HG03060 (cell line): Measurements from ENCODE around the gene YTHDC2.

Source experiments
- ATAC-seq: cut with Tn5 transposase; IDR thresholded peaks from one replicate; pipeline ENCODE4 v1.9.1; 2021; ENCODE audit warnings: low read depth, moderate number of reproducible peaks; ENCODE audit not compliant: unreplicated experiment

YTHDC2 gene

GRCh38 chr5:113518884-113519283, 5.4 kb downstream of the YTHDC2 start:
- no peak for ATAC-seq

- ATAC-seq = no peak
Measured at GRCh38 chr5:113519412-113519811, 5.9 kb downstream of the YTHDC2 start.

DNA sequence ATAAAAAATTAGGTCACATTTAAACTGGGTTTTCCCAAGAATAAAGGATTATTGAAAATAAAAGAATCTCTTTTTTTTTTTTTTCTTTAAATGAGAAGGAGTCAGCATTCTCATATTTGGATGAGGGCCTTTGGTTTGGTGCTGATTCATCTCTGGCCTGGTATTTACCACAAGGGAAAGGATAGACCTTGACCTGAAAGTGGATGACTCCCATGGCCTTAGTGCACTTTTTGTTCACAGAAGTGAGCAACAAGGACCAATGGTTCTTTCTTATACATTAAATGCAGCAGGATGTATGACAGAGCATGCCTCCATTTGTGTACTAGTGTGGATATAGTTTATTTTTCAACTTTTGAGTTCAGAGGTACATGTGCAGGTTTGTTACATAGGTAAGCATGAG, 6.9 kb downstream of the YTHDC2 start:
- ATAC-seq = peak; percentile 76

DNA sequence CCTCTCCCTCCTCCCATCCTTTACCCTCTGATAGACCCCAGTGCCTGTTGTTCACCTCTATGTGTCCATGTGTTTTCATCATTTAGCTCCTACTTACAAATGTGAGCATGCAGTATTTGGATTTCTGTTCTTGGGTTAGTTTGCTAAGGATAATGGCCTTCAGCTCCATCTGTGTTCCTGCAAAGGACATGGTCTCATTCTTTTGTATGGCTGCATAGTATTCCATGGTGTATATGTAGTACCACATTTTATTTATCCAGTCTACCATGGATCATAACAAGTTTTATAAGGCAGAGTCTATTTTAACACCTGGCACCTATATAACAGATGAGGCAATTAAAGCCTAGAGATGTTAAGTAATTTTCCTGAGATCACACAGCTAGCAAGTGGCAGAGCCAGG, 7.4 kb downstream of the YTHDC2 start:
- ATAC-seq = no peak

GRCh38 chr5:113523168-113523567, 9.7 kb downstream of the YTHDC2 start:
- no peak for ATAC-seq

GRCh38 chr5:113524927-113525326, 11.4 kb downstream of the YTHDC2 start:
- peak; percentile 38 for ATAC-seq

- no peak for ATAC-seq
Measured at GRCh38 chr5:113526421-113526820, 12.9 kb downstream of the YTHDC2 start.

DNA sequence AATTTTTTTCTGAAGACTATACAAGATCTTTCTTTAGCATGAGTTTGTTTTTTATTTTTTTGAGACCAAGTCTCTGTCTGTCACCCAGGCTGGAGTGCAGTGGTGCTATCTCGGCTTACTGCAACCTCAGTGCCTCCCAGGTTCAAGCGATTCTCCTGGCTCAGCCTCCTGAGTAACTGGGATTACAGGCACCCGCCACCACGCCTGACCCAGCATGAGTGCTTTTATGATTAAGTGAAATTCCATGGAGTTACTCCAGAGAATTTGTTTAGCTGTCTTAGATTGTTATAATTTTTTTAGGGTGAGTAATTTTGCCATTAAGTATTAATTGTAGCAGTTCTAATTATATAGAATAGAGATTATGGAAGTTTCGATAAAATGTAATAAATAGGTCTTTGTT, 14.3 kb downstream of the YTHDC2 start:
- no peak for ATAC-seq

DNA sequence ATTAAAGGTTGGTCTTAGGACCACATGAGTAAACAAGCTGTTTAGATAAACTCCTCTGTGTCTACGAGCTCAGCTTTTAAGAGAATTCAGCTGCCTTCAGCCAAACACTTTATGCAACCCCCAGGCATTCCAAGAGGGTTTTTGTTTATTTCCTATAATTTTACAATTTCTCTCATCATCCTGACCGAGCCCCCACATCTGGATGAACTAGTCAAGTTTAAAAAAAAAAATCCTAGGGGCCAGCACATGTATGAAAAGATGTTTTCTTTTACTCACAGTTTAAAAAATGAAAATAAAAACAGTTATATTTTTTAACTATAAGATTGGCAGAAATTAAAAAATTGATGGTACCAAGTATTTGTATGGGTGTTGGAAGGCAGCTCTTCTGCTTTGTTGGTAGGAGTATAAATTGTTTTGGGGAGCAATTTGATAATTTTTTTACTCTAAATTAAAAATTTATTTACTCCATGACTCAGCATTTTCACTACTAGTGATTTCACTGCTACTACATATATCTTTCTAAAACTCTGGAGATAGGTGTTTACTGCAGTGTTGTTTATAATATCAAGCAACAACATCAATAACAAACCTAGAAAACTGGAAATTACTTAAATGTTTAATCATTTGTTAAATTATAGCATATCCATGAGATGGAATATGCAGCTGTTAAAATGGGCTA, 18.1 kb downstream of the YTHDC2 start:
- ATAC-seq = no peak

DNA sequence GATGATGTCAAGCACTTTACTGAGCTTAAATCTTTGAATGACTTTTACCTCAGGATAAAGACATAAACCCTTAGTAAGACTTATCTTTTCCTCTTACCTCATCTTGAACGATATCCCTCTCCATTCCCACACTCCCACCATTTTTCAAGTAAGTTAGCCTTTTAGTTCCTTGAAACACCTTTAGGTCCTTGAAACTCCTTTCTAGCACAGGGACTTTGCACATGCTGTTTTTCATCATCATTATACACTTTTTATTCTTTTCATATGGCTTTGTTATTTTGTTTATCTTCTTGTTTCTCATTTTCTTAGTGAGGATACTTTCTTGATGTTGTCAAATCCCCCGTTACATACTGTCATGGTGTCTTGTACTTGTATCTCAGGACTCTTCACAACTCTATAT, 24.8 kb downstream of the YTHDC2 start:
- ATAC-seq = no peak

DNA sequence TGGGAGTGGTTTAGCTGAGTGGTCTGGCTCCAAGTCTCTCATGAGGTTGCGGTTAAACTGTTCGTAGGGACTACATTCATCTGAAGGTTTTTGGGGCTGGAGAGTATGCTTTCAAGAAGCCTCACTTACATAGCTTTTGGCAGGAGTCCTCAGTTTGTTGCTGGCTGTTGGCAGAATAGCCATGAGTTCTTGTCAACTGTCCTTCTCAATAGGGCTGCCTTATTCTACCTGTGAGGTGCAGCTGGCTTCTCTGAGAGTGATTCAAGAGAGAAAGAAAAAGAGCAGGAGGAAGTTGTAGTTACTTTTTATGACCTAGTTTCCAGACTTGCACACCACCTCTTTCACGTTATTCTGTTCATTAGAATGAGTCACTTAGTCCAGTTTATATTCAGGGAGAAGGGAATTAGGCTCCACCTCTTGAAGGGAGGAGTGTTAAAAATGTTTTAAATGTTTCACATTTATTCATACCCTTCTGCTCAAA, 33.2 kb downstream of the YTHDC2 start:
- ATAC-seq = no peak

DNA sequence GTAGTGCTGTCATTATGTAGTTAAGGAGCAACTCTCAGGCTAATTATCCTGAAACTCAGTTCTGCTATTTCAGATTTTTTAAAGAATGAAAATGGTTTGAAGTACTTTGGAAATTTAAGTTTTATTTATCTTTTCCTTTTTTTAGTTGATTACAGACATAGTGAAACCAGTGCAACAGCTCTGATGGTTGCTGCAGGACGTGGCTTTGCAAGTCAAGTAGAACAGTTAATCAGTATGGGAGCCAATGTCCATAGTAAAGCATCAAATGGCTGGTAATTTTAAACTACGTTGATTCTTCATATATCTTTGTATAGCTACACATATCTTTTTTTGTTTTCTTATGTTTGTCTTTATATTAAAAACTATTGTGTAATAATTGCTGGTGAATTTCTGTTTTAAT, 34.9 kb downstream of the YTHDC2 start:
- ATAC-seq = peak; percentile 54

- no peak for ATAC-seq
Measured at GRCh38 chr5:113552137-113552536, 38.6 kb downstream of the YTHDC2 start.

GRCh38 chr5:113552620-113553019, 39.1 kb downstream of the YTHDC2 start:
- ATAC-seq = no peak

DNA sequence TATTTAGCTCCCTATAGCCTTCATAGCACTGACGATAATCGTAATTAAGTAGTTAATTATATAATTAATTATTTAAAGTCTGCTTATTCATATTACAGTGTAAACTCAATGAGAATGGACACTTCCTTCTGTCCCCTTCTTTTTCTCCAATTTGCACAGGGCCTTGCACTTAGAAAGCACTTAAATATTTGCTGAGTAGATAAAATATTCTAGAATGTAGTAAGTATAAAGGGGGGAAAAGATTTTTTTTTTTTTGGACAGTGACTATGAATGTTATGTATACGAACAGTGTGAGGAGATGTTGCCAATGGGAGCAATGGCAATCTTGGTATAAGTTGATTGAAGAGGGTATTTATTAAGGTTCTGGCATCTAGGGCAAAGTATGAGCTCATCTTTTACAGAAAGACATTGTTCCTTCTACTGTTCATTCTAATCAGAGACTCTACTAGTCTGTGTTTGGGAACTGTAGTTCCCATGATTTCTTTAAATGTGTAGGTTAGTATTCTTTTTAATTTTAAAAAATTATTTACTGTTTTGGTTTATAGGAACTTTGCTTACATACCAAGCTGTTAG, 49.4 kb downstream of the YTHDC2 start:
- no peak for ATAC-seq

GRCh38 chr5:113569396-113569795, 55.9 kb downstream of the YTHDC2 start:
- no peak for ATAC-seq

DNA sequence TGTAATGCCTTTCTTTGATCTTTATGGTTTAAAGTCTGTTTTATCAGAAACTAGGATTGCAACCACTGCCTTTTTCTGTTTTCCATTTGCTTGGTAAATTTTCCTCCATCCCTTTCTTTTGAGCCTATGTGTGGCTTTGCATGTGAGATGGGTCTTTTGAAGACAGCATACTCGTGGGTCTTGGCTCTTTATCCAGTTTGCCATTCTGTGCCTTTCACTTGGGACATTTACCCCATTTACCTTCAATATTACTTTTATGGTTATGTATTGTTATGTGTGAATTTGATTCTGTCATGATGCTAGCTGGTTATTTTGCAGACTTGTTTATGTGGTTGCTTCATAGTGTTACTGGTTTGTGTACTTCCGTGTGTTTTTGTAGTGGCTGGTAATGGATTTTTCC, 59.2 kb downstream of the YTHDC2 start:
- ATAC-seq = no peak

- ATAC-seq = no peak
Measured at GRCh38 chr5:113574417-113574816, 60.9 kb downstream of the YTHDC2 start.

GRCh38 chr5:113575074-113575473, 61.6 kb downstream of the YTHDC2 start:
- ATAC-seq = no peak

DNA sequence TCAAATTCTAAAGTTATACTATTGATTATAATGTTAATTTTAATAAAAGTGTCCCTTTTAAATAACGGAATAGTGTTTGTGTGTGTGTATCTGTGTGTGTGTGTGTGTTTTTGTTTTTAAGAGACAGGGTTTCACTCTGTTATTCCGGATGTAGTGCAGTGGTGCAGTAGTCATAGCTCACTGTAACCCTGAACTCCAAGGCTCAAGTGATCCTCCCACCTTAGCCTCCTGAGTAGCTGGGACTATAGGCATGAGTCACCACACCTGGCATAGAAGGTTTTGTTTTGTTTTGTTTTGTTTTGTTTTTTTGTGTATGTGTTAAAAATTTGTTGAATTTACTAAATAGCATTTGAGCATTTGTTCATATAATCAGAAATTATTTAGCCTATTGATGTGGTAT, 64.6 kb downstream of the YTHDC2 start:
- ATAC-seq = no peak

- ATAC-seq = no peak
Measured at GRCh38 chr5:113581388-113581787, 67.9 kb downstream of the YTHDC2 start.

GRCh38 chr5:113598150-113598549, 84.7 kb downstream of the YTHDC2 start:
- ATAC-seq = no peak
